Measurements from ENCODE around the gene FKBP15.

GRCh38 chr9:113245894-113246293 lies 24.8 kb upstream of the FKBP15 start:
- TF ChIP-seq CTCF (IDR thresholded peaks at IDR 0.05; ENCODE audit: poor library complexity) = no peak
- no peak for TF ChIP-seq EZH2 (IDR thresholded peaks at IDR 0.05; ENCODE audit: borderline replicate concordance)
- no peak for TF ChIP-seq EZH2phosphoT487 (IDR thresholded peaks at IDR 0.05; ENCODE audit: low read depth, severe bottlenecking, unreplicated experiment)

All from hepatocyte (in vitro differentiated cells).